GM10847 (cell line): Measurements from ENCODE around the gene PDZRN4.

Experiments
- POLR2A ChIP-seq: IDR thresholded peaks from 2 replicates; pipeline ENCODE4 v1.6.1; 2011; ENCODE audit not compliant: insufficient read length; ENCODE audit errors: extremely low read depth

The PDZRN4 gene

GRCh38 chr12:41367726-41368405 lies 179.7 kb downstream of the PDZRN4 start:
- TF ChIP-seq POLR2A: no peak

- TF ChIP-seq POLR2A: no peak
These were observed 192.8 kb downstream of the PDZRN4 start for GRCh38 chr12:41380878-41381277.

- TF ChIP-seq POLR2A: no peak
These were observed 214.7 kb downstream of the PDZRN4 start for GRCh38 chr12:41402801-41403200.

DNA sequence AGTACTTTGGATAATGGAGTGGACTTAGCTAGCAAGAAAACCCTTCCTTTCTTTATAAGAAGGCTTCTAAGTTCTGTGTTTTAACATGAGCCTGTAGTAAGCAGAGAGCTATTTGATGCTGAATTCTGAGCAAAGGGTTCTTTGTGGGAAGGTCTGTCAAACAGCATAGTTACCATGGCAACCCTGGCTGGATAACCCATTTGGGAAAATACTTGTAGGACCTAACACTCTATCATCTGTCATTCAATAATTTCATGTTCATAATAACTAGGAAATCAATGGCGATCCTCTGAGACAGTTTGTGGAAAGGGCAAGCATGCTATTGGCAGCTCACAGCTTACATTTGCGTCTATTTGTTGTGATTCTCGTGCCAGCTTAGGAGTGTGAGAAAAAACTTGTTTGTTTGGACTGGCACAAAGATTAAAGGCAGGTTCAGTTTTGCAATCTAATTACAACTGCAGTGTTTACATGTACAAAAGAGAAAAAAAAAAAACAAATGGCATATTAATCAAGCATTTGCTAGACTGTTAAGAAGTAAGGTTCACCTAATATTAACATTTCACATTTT lies 219.2 kb downstream of the PDZRN4 start:
- TF ChIP-seq POLR2A: no peak

- no peak for TF ChIP-seq POLR2A
These were observed 221.5 kb downstream of the PDZRN4 start for GRCh38 chr12:41409628-41410027.

GRCh38 chr12:41418586-41418985 lies 230.5 kb downstream of the PDZRN4 start:
- TF ChIP-seq POLR2A: no peak

DNA sequence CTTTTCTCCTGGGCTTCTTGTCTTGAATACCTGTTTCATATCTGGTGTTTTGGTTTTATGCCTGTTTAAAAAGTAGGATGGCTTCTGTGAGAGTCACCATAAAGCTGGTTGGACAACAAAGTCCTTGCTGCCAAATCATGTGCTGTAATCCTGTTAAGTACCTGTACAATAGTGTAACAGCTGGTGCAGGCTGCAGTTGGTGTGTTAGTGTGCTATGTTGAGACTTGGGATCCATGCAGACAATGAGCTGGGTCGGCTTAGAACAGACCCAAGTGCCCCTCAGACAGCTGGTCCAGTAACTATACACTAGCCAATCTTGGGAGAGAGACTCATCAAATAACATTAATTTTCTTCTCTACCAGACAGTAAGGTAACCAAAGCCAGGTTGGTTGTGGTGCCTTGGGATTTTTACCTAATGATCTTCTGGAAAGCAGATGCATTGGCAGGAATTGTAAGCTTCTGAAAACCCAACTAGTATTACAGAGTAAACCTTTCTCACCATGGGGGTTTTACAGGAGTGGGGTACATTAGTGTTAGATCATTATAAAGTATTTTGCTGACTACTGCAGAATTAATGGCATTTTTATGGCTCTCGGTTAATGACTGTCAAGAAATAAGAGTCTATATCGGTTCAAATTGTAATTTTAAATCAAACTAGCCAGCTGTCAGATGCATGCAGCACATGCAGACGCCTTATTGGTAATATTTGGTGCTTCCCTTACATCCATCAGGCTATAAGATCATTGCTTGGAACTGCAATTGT lies 231.2 kb downstream of the PDZRN4 start:
- TF ChIP-seq POLR2A: no peak

GRCh38 chr12:41424651-41425050 lies 236.5 kb downstream of the PDZRN4 start:
- TF ChIP-seq POLR2A: no peak

DNA sequence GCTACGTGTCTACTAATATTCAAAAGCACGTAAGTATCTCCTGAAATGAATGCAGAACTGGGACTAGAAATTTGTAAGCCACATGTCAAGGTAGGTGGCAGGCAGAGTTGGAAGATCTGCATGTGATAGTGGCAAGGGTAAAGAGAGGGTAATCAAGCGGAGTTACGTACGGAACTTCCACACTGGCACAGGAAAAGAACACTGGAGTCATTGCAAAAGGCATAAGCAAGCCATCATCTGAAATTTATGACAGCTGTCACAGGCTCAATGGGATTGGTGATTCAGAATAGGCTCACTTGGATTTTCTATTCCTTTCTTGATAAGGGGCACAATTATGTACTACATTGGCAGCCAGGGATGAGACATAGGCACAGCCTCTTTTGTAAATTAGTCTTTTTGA lies 245.3 kb downstream of the PDZRN4 start:
- no peak for TF ChIP-seq POLR2A

DNA sequence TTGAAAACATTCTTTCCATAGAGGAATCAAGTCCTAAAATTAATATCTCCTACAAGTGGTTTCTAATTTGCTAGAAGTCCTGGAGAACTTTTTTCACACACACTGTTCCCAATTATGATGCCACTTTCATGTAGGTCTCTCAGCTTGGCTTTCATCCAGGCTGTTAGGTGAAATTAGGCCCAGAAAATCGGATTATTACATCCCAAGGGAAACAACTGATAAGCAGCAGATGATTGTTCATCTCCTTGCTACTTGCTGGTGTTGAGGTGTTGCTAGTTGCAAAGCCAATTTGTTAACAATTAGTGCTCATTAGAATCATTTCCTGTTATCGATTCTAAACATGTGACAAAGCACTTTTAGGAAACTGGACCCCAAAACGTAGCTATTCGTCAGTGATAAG lies 248.0 kb downstream of the PDZRN4 start:
- no peak for TF ChIP-seq POLR2A

- TF ChIP-seq POLR2A: no peak
These were observed 249.4 kb downstream of the PDZRN4 start for GRCh38 chr12:41437563-41437962.

- TF ChIP-seq POLR2A: no peak
These were observed 250.9 kb downstream of the PDZRN4 start for GRCh38 chr12:41438854-41439541.

- no peak for TF ChIP-seq POLR2A
These were observed 251.7 kb downstream of the PDZRN4 start for GRCh38 chr12:41439801-41440200.

GRCh38 chr12:41441180-41441579 lies 253.1 kb downstream of the PDZRN4 start:
- TF ChIP-seq POLR2A: no peak

- no peak for TF ChIP-seq POLR2A
These were observed 254.8 kb downstream of the PDZRN4 start for GRCh38 chr12:41442896-41443295.

- no peak for TF ChIP-seq POLR2A
These were observed 255.6 kb downstream of the PDZRN4 start for GRCh38 chr12:41443690-41444089.
